Caki2 (cell line): Measurements from ENCODE around the gene JAKMIP2. TPM values are rescaled to one million over a fixed set of nuclear protein-coding genes. Genes with fewer than 3 reads are reported as not detected.
"Not testable (repeated sequence)": the region's sequence is repeated elsewhere in the genome, so short reads cannot be mapped to it uniquely, and the experiment has no call there.

Experiments used
- DNase-seq: peaks from one replicate; pipeline ENCODE4 v3.0.0-alpha.2; 2015; ENCODE audit warnings: low read depth
- in situ Hi-C: cut with HindIII; loops from 2 replicates; pipeline ENCODE4 v1.10.0; 2016; ENCODE audit warnings: low sequenced_read_pairs, low pct_unique_long_range_greater_than_20kb, mixed read lengths
- total RNA-seq: library from RNA; depleted of rRNA; stranded (reverse); fragments of >200 nt; shearing (Covaris generic); gene quantifications from 2 replicates; pipeline ENCODE4 v1.2.3, GENCODE V29; 2014; ENCODE audit warnings: low replicate concordance

Gene JAKMIP2
- total RNA-seq, 1 experiment from 2014 or later = 0.20 TPM

DNA sequence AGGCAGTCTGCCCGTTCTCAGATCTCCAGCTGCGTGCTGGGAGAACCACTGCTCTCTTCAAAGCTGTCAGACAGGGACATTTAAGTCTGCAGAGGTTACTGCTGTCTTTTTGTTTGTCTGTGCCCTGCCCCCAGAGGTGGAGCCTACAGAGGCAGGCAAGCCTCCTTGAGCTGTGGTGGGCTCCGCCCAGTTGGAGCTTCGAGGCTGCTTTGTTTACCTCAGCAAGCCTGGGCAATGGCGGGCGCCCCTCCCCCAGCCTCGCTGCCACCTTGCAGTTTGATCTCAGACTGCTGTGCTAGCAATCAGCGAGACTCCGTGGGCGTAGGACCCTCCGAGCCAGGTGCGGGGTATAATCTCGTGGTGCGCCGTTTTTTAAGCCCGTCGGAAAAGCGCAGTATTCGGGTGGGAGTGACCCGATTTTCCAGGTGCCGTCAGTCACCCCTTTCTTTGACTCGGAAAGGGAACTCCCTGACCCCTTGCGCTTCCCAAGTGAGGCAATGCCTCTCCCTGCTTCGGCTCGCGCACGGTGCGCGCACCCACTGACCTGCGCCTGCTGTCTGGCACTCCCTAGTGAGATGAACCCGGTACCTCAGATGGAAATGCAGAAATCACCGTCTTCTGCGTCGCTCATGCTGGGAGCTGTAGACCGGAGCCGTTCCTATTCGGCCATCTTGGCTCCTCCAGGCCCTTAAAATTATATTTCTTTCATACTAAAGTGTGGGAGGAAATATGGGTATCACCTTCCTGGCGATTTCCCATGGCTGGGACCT is 61.2 kb downstream of the JAKMIP2 start:
- in situ Hi-C loops, DNase-seq: not testable (repeated sequence)

DNA sequence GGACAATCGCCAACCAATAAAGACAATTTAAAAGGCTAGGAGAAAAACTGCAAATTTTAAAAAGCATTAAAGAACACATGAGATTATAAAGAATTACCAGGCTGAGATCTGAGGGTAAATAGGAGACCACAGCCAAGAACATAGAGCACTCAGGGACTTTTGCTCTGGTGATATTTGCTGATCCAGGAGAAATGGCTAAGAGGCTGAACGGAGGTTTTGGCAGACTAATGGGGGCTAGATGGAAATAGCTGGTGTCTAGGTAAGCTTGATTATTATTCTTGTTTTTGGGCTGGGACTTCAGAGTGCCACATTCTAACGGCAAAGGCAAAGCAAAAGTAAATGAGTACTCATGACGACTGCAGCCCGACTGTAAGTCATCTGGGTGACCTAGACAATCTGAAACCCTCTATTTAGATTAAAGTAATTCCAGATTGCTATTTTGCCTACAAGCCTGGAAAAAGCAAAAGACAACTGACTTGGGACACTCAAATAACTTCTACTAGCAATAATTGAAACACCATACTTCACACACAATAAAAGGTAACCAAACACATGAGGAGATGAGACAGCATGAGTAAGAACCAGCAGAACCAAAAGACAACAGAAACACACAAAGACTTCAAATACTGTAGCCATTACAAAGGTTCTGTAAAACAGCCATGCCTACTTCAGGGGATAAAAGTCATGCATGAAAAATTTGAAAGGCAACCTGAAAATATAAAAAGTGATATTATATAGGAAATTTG is 68.8 kb downstream of the JAKMIP2 start:
- DNase-seq = no peak
- in situ Hi-C loops = no loop called here

DNA sequence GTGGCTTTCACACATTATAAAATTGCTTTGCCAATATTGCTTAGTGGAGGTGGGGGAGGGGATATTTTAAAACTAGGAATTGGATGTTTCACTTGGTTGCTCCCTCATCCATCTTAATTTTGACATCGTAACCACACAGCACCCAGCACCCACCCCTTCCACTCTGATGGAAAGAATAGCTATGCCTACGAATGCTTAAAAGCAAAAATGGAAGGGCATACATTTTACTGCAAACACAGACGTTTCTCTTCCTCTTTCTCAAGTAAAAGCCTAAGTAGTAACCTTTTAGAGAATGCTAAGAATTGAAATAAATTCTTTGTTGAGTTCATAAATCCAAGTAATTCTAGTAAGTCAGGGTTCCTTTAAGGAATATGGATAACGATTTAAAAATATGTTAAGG is 69.9 kb downstream of the JAKMIP2 start:
- in situ Hi-C loops = no loop called here
- DNase-seq = no peak

DNA sequence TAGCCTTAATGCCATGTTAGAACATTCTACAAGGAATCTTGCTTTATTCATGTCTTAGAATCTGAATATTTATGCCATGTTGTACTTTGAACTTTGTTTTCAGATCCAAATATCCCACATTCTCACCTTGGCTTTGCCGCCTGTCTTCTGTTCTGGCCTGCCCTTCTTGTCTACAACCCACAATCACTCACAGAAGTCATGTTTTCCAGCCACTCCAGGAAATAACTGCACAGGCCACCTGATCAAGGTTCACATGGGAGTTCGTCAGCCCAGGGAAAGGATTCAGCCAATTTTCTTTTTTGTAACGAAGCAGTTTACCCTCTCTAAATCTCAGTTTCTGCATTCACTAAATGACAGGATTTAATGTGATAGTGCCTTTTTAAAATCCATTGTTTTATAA is 70.5 kb downstream of the JAKMIP2 start:
- in situ Hi-C loops = no loop called here
- DNase-seq = no peak

DNA sequence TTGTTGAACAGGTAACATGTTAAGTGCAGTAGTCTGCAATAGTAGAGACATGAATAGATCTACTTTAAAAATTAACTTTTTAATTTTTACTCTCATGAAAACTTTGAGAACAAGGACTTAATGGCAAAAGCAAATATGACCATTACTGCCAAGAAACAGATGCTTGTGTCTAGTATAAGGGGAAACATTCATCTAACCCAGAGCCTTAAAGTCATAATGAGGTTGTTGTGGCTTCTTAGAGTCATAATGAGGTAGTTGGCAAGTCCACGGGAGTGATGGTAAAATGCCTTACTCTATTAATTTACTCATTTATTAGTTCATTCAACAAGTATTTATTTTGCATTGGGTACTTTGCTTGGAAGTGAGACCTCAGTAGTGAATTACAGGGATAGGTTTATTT is 71.5 kb downstream of the JAKMIP2 start:
- no peak for DNase-seq
- in situ Hi-C loops = no loop called here

DNA sequence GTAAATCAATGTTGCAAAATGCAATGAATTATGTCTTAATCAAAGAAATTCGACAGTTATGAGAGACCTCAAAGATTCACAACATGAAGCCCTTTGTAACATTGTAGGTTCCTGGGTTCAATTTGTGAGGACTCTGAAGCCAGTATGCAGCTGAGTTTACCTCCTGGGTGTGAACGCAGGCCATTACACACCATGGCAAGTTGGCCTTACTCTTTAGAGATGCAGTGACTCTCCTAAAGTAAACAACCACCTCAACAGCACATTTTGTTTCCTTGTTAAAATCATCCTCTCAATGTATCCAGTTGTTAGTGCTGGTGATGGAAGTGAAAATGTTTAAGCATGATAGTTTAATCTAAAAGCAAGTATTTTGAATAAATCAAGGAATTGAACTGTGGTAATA is 73.8 kb downstream of the JAKMIP2 start:
- no peak for DNase-seq
- in situ Hi-C loops = no loop called here

DNA sequence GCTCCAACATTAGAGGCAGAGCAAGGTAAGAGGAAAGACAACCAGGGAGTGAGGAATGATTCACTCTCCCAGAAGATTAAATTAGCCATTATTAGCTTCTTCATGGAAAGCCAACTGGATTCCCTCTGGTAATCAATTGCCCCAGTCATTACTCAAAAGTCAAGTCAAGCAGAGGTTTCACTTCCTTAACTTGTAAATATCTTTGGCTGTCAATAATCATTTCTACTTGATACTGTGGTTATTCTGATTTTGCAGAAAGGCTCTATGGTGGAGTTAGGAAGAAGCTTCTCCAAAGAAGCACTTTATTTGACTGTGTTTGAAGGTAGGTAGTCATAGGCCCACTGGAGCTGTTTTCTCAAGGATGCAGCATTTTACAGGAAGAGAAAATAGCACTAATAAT is 78.0 kb downstream of the JAKMIP2 start:
- no peak for DNase-seq
- in situ Hi-C loops = no loop called here

DNA sequence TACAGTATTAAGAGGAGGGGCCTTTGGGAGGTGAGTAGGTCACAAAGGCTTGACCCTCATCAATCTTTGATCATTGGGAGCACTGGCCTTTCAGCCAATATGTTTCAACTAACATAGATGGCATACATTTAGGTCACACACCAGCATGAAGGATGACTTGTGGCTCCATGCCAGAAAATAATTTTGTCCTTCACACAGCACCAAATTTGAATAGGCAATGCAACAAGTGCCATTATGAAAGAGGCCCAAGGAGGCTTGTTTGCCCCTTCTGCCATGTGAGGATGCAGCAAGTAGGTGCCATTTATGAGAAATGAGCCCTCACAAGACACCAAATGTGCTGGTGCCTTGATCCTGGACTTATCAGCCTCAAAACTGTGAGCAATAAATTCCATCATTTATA is 81.1 kb downstream of the JAKMIP2 start:
- in situ Hi-C loops = no loop called here
- no peak for DNase-seq

DNA sequence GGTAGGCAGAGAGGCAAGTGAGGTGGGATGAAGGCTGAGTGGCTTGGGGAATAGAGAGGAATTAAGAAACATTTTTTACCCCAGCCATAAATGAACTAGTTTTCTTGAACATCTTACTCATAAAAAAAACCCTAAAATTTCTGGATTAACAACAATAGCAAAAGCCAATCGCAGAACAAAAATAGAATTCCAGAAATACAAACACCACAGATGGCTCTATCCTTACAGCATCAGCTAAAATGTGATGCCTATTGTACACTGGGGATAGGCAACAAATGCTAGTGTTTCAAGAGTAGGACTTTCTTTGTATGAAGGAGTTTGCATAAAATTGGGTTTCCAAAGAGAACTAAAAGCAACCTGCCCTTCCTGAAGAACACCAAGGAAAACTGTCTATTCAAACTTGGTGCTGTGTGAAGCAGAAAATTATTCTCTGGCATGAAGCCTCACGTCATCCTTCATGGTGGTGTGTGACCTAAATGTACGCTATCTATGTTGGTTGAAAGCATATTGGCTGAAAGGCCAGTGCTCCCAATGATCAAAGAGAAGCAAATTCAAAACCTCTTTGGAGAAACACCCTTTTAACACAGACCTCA is 82.9 kb downstream of the JAKMIP2 start:
- in situ Hi-C loops = no loop called here

DNA sequence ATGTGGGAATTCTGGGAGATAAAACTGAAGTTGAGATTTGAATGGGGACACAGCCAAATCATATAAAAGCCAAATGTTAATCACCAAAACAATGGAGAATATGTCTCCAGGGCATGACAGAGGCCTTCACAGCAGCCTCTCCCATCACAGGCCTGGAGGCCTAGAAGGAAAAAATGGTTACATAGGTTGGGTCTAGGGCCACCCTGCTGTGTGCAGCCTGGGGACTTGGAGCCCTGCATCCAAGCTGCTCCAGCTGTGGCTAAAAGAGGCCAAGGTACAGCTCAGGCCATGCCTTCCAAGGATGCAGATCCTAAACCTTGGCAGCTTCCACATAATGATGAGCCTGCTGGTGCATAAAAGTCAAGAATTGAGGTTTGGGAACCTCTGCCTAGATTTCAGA is 85.1 kb downstream of the JAKMIP2 start:
- in situ Hi-C loops = no loop called here
- DNase-seq = no peak

More for the DNA sequence above, 82.9 kb downstream of the JAKMIP2 start:
- DNase-seq = no peak

DNA sequence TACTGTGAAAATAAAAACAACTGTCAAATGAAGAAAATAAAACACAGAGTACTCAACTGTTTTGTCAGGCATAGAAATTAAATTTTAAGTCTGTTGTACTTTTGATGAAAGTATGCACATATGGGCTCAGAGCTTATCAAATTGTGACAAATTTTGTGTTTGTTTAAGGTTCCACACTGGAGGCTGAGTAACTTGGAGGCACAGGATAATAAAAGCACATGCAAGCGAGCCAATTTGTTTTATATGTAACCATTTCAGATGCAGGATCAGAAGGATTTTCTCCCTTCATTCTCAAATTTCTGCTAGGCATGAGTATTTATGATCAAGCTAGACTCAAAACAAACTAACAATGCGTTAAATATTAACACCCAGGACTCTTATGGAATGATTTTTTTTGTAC is 87.8 kb downstream of the JAKMIP2 start:
- in situ Hi-C loops = no loop called here
- DNase-seq = no peak

DNA sequence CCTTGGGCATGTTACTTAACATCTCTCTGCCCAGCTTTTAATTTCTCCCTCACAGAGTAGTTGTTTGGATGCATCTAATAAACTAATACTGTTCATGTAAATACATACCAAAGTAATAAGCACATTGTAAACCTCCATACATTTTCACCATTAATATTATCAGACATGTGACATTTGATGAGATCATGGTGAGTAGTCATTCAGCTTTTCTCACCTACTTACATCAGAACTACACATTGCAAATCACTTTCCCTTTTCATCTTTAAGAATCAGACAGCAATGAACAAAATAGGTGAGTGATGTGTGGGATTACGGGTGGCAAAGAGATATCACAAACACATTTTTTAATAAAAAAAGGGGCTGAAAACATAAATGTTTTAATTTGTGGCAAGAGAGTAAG is 89.3 kb downstream of the JAKMIP2 start:
- in situ Hi-C loops = no loop called here
- no peak for DNase-seq

DNA sequence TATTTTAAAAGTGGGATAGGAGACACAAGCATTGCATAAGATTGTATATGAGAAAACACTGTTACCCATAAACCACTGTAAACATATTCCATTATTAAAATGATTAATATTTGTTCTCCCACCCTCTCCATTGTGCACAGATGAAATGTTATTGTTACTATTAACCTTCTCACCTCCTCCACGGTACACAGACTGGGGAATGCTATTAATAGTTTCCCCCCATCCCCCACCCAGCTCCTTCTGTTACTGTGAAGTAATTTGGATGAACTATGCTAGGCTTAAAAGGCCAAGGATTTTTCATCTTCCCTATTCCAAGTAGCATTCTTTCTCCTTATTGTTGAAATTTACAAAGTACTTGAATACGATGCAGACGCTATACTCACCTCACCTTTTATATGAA is 91.4 kb downstream of the JAKMIP2 start:
- in situ Hi-C loops = no loop called here

DNA sequence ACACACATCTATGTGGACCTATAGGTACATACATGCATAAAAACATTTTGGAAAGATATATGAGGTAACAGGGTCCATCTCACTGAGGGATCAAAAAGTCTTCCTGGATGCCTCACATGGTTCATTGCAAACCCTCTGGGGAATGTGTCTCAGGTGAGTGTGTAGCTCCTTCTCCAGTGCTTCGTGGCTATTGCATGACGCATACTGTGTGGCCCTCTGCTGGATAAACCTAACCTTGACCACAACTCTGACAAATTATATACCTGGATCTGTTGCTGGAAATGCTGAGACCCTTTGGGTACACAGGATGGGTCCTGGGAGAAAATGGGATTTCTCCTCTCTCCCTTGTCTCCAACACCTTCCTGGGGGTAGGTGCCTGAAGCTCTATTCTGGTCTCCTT is 91.9 kb downstream of the JAKMIP2 start:
- no peak for DNase-seq
- in situ Hi-C loops = no loop called here

More for the DNA sequence above, 91.4 kb downstream of the JAKMIP2 start:
- DNase-seq = no peak

DNA sequence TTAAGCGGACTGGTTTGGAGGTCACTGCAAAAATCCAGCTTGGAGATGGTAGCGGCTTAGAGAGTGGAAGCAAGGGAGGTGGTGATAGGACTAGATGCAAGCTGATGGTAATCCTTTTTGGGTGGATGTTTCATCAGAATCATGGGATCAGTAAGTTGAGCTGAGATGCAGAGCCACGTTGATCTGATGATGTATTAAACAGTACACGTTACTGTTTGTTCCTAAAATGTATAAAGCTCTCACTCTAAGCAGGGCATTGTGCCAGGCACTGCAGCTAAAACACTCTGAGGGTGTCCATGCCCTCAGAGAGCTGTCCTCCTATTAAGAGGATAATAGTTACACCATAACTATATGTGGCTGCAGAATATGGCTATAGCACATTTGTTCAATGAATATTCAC is 93.1 kb downstream of the JAKMIP2 start:
- in situ Hi-C loops = no loop called here

DNA sequence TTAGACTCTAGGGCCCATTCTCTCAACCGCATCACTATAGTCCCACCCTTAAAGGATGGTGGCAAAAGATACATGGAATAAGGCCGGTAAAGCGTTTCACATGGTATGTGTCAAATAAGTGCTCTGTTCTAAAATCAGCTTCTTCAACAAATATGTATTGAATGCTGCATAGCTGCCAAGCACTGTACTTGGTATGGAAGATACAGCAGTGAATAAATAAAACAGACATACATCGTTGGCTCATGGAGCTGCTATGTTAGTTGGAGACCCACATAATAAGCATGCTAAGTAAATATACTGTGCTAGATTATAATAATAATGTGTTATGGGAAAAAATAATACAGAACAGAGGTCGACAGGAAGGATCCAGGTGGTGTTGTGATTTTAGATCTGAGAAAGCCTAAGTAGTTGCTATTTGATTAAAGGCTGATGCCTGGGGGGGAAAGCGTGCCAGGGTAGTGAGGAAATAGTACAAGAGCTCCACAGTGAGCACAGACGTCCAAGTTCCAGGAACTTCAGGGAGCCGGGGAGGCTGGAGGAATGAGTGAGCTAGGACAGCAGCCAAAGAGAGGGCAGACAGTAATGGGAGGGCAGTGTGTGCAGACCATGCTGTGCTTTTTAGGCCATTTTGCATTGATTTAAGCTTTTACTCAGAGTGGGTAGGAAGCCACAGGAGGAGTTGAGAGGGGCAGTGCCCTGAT is 93.7 kb downstream of the JAKMIP2 start:
- in situ Hi-C loops = no loop called here
- no peak for DNase-seq

More for the DNA sequence above, 93.1 kb downstream of the JAKMIP2 start:
- DNase-seq = no peak

DNA sequence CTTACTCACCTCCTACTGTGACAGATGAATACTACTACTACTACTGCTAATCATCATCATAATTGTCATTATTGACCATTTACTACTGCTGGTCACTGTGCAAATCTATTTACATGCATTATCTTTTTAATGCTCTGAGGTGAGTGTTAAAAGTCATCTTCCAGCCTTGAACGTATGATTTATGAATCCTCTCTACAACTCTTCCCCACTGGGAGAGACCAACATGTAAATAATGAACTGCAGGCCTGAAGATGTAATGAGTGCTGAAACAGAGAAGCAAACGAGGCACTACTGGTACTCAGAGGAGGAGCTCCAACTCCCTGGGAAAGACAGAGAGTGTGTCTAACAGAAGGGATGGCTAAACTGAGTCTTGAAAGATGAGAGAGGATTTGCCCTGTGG is 95.4 kb downstream of the JAKMIP2 start:
- no peak for DNase-seq
- in situ Hi-C loops = no loop called here

DNA sequence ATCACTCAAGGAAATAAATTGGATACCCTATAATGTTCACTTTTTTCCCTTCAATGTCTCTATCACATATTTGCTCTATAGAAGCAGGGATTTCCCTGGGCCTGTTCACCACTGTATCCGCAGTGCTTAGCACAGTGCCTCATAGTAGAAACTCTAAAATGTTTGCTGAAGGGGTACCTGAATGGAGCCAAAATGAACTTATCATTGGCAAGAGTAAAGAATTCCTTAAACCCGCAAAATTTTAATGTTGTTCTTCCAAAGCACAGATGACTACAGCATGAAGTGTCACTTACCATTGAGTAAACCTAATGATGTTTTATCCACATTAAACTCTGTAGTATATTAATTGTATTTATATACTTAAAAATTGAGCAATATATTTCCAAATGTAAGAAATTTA is 96.1 kb downstream of the JAKMIP2 start:
- in situ Hi-C loops = no loop called here
- DNase-seq = no peak

DNA sequence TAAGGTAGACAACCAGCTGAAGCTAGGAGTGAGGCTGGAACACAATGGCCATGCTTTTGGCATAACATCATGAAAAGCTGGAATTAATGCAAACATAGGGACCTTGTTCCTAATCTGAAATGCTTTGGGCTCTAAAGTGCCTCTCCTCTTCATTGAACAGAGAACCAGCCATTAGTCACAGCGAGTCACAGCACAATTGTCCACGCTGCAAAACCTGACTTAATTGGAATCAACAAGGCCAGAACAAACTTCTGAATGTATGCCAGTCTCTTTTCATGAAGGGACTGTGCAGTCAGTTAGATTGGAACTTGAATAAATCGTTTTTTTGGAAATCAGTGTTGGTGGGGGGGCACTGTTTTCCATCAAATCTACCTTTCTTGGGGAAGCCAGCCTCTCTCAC is 96.5 kb downstream of the JAKMIP2 start:
- no peak for DNase-seq
- in situ Hi-C loops = no loop called here
